NOMO-1 treated with dmso at 0.1 percent for 144 hours (cell line): ENCODE measurements around the gene NCK2.

Experiments used
- DNase-seq: peaks from one replicate; lab custom pipeline; 2025; ENCODE audit not compliant: unreplicated experiment; lab: John Stamatoyannopoulos, UW

NCK2 gene

GRCh38 chr2:105917226-105917625 is 172.5 kb downstream of the NCK2 start:
- no peak for DNase-seq

- no peak for DNase-seq
Observed at GRCh38 chr2:105917688-105918087, 173.0 kb downstream of the NCK2 start.

- DNase-seq = no peak
Observed at GRCh38 chr2:105919191-105919811, 174.6 kb downstream of the NCK2 start.

GRCh38 chr2:105919826-105920225 is 175.1 kb downstream of the NCK2 start:
- no peak for DNase-seq

- DNase-seq = no peak
Observed at GRCh38 chr2:105924271-105924670, 179.6 kb downstream of the NCK2 start.

- DNase-seq = no peak
Observed at GRCh38 chr2:105924932-105925331, 180.2 kb downstream of the NCK2 start.

GRCh38 chr2:105925390-105925789 is 180.7 kb downstream of the NCK2 start:
- DNase-seq = no peak

GRCh38 chr2:105926960-105927678 is 182.4 kb downstream of the NCK2 start:
- no peak for DNase-seq

GRCh38 chr2:105928086-105928485 is 183.4 kb downstream of the NCK2 start:
- DNase-seq = no peak

- DNase-seq = no peak
Observed at GRCh38 chr2:105928563-105928962, 183.9 kb downstream of the NCK2 start.

GRCh38 chr2:105929516-105929915 is 184.8 kb downstream of the NCK2 start:
- DNase-seq = no peak

GRCh38 chr2:105932582-105932981 is 187.9 kb downstream of the NCK2 start:
- no peak for DNase-seq

- DNase-seq = no peak
Observed at GRCh38 chr2:105933906-105934305, 189.2 kb downstream of the NCK2 start.

GRCh38 chr2:105934467-105934866 is 189.8 kb downstream of the NCK2 start:
- no peak for DNase-seq

- no peak for DNase-seq
Observed at GRCh38 chr2:105935063-105935462, 190.4 kb downstream of the NCK2 start.

- no peak for DNase-seq
Observed at GRCh38 chr2:105936954-105937353, 192.2 kb downstream of the NCK2 start.

GRCh38 chr2:105937498-105938097 is 192.9 kb downstream of the NCK2 start:
- DNase-seq = no peak
